PC-9 (cell line): ENCODE data around the gene IQSEC3.
"Not testable (repeated sequence)": the region's sequence is repeated elsewhere in the genome, so short reads cannot be mapped to it uniquely, and the experiment has no call there.

Source experiments
- EZH2 ChIP-seq: fragments of 200-600 bp; sonication (generic); IDR thresholded peaks from 2 replicates; pipeline ENCODE4 v1.8.0; 2017; ENCODE audit warnings: antibody characterized with exemption, low read depth
- TF ChIP-seq, protein P1 (sequence below): fragments of 200-600 bp; sonication (generic); conservative IDR thresholded peaks from 2 replicates; pipeline ENCODE4 v1.6.1; 2017; ENCODE audit warnings: mixed run types, antibody characterized with exemption, mild to moderate bottlenecking, moderate library complexity

DNA sequence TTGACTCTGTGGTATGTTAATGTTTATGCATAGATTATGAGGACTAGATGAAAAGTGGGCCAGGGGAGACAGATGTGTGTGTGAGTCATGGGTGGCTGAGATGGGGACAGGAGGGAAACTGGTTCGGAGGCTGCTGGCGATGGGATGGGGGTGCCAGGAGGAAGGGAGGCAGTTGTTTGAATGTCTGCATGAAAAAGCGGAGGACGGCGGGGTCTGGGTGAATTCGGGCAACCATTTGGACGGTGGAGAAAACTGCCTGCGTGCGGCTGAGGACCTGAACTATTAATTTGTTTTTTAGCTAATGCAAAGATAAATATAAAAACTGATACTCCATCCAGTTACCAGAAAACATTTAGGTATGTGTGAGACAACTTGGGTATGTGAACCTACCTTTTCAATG lies 27.8 kb upstream of the IQSEC3 start:
- TF ChIP-seq, protein P1, sequence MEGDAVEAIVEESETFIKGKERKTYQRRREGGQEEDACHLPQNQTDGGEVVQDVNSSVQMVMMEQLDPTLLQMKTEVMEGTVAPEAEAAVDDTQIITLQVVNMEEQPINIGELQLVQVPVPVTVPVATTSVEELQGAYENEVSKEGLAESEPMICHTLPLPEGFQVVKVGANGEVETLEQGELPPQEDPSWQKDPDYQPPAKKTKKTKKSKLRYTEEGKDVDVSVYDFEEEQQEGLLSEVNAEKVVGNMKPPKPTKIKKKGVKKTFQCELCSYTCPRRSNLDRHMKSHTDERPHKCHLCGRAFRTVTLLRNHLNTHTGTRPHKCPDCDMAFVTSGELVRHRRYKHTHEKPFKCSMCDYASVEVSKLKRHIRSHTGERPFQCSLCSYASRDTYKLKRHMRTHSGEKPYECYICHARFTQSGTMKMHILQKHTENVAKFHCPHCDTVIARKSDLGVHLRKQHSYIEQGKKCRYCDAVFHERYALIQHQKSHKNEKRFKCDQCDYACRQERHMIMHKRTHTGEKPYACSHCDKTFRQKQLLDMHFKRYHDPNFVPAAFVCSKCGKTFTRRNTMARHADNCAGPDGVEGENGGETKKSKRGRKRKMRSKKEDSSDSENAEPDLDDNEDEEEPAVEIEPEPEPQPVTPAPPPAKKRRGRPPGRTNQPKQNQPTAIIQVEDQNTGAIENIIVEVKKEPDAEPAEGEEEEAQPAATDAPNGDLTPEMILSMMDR, result not testable (repeated sequence)
- not testable (repeated sequence) for TF ChIP-seq EZH2
